Measurements from ENCODE around the gene GPR132. TPM values are rescaled to one million over a fixed set of nuclear protein-coding genes. Genes with fewer than 3 reads are reported as not detected.

GPR132 gene
- total and polyA plus RNA-seq, 2 donors from 2014 or later = 0.17 to 4.2 TPM

DNA sequence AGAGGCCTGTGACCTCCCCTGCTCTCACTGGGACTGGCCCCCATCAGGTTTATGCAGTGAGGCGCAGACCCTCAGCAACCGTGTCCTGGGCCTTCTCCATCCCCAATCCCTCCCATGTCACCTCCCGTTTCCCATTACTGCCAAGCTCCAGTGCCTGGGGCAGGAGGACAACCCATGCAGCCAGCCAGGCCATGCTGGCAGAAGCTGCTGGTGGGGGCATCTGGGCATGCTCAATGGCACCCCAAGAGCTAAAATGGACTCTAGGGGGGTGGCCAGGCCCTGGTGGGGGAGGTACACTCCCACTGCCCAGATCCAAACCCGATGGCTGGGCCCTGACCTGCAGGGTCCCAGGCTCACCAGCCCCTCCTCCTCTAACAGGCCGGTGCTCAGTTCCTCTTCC, 20.5 kb upstream of the GPR132 start:
- FAIRE-seq = no peak
- no peak overlapping the region for H3K4me3 ChIP-seq (ENCODE audit: low read length in 3 of 3)
- intact Hi-C loops (cut with DNase I) = no loop called here

DNA sequence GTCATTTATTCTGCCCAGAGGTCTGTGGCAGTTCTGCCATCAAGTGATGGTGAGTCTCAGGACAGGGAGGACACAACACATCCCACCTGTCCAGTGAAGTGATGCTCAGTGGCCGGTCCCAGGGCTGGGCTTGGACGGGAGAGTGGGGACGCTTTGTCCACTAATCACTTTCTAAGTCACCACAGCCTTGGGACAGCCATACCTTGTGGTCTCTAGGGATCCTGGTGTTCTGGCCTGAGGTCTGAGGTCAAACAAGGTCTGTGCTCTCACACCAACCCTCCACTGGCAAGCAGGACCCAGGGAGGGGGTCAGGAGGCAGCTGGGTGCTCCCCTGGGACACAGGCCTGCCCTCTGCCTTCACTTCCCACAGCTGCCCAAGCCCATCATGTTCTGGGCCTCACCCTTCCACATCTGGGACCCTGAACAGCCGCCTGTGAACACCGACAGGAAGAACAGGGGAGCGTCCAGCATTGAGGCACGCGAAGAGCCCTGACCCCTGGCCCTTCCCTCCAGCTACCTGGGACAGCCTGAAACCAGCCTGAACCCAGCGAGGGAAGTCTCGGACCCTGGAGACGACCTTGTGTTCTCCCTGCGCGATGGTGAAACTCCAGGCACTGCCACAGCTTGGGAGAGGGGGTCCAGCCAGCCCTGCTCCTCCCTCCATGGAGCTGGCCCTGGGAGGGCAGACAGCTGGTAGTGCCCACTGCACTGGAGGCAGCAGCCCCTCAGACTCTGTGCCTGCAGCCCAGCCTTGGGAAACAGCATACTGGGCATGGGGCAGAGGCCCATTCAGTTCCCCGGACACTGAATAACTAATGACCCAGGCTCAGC, 19.7 kb upstream of the GPR132 start:
- no peak for FAIRE-seq
- Histone ChIP-seq H3K36me3 (ENCODE audit: control insufficient read depth in 2 of 3, insufficient read depth in 3 of 3, low read length in 3 of 3) (no peaks in the 10 kb centered on the region), H3K27me3 (ENCODE audit: control insufficient read depth, insufficient read depth, low read length) (no peaks in the 10 kb centered on the region), H3K27ac (ENCODE audit: low read depth in 2 of 2, low read length in 2 of 2) (no peak overlapping the region), H3K4me1 (ENCODE audit: control insufficient read depth in 2 of 3, insufficient read depth in 2 of 3, low read depth in 1 of 3, low read length in 3 of 3) (peaks cover 0 to 16% (median 0%) of the 10 kb centered on the region in 3 donors), H3K9me3 (ENCODE audit: control insufficient read depth in 2 of 3, insufficient read depth in 1 of 3, low read length in 3 of 3) (no peaks in the 10 kb centered on the region), H3K4me3 (ENCODE audit: low read length in 3 of 3) (no peak overlapping the region), H3K9ac (ENCODE audit: low read length in 3 of 3) (no peak overlapping the region)
- TF ChIP-seq, protein P1, sequence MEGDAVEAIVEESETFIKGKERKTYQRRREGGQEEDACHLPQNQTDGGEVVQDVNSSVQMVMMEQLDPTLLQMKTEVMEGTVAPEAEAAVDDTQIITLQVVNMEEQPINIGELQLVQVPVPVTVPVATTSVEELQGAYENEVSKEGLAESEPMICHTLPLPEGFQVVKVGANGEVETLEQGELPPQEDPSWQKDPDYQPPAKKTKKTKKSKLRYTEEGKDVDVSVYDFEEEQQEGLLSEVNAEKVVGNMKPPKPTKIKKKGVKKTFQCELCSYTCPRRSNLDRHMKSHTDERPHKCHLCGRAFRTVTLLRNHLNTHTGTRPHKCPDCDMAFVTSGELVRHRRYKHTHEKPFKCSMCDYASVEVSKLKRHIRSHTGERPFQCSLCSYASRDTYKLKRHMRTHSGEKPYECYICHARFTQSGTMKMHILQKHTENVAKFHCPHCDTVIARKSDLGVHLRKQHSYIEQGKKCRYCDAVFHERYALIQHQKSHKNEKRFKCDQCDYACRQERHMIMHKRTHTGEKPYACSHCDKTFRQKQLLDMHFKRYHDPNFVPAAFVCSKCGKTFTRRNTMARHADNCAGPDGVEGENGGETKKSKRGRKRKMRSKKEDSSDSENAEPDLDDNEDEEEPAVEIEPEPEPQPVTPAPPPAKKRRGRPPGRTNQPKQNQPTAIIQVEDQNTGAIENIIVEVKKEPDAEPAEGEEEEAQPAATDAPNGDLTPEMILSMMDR (IDR thresholded peaks at IDR 0.05; ENCODE audit: borderline replicate concordance, extremely low read depth, insufficient read depth) = no peak
- peak in 2 of 5 donors; percentile 46 to 52 for DNase-seq
- intact Hi-C loops (cut with DNase I) = no loop called here

More for the DNA sequence above, 20.5 kb upstream of the GPR132 start:
- TF ChIP-seq, protein P1 (IDR thresholded peaks at IDR 0.05; ENCODE audit: borderline replicate concordance, extremely low read depth, insufficient read depth) = no peak
- peak in 2 of 5 donors; percentile 53 to 76 for DNase-seq
- no peaks in the 10 kb centered on the region for H3K36me3 ChIP-seq (ENCODE audit: control insufficient read depth in 2 of 3, insufficient read depth in 3 of 3, low read length in 3 of 3)
- H3K4me1 ChIP-seq (ENCODE audit: control insufficient read depth in 2 of 3, insufficient read depth in 2 of 3, low read depth in 1 of 3, low read length in 3 of 3) = peaks cover 0 to 22% (median 5%) of the 10 kb centered on the region in 3 donors
- no peak overlapping the region for H3K27ac ChIP-seq (ENCODE audit: low read depth in 2 of 2, low read length in 2 of 2)
- H3K9me3 ChIP-seq (ENCODE audit: control insufficient read depth in 2 of 3, insufficient read depth in 1 of 3, low read length in 3 of 3) = no peaks in the 10 kb centered on the region
- H3K27me3 ChIP-seq (ENCODE audit: control insufficient read depth, insufficient read depth, low read length) = no peaks in the 10 kb centered on the region
- H3K9ac ChIP-seq (ENCODE audit: low read length in 3 of 3) = no peak overlapping the region

DNA sequence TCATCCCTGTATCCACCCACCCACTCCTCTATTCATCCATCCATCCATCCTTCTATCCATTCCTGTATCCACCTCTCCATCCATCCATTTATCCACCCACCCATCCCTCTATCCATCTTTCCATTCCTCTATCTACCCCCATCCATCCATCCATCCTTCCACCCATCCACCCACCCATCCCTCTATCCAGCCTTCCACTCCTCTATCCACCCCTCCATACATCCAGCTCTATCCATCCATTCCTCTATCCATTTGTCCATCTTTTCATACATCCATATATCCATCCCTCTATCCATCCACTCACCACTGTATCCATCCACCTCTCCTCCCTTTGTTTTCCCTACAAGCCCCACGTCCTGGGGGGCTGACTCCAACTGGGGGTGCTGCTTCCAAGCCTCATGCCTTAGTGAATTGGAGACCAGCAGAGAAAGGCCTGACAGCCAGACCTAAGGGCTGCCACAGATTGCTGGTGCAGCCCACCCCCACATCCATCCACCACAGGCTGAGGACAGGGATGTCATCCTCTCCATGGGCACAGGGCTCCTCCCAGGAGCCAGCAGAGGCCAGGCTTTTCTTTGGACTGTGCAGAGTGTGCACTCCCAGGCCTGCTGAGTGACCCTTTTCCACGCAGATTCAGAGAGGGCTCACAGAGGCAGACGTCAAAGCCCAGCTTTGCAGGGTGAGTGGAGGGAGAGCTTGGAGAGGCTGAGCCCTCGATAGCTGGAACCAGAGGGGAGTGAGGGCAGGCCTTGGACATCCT, 18.9 kb upstream of the GPR132 start:
- no peak overlapping the region for H3K27ac ChIP-seq (ENCODE audit: low read depth in 2 of 2, low read length in 2 of 2)
- H3K4me3 ChIP-seq (ENCODE audit: low read length in 3 of 3) = no peak overlapping the region
- no peaks in the 10 kb centered on the region for H3K27me3 ChIP-seq (ENCODE audit: control insufficient read depth, insufficient read depth, low read length)
- intact Hi-C loops (cut with DNase I) = no loop called here
- TF ChIP-seq, protein P1 (IDR thresholded peaks at IDR 0.05; ENCODE audit: borderline replicate concordance, extremely low read depth, insufficient read depth) = no peak
- DNase-seq = peak in 1 of 5 donors; percentile 35
- H3K9me3 ChIP-seq (ENCODE audit: control insufficient read depth in 2 of 3, insufficient read depth in 1 of 3, low read length in 3 of 3) = no peaks in the 10 kb centered on the region
- peaks cover 0 to 13% (median 0%) of the 10 kb centered on the region in 3 donors for H3K4me1 ChIP-seq (ENCODE audit: control insufficient read depth in 2 of 3, insufficient read depth in 2 of 3, low read depth in 1 of 3, low read length in 3 of 3)
- no peak for FAIRE-seq
- no peaks in the 10 kb centered on the region for H3K36me3 ChIP-seq (ENCODE audit: control insufficient read depth in 2 of 3, insufficient read depth in 3 of 3, low read length in 3 of 3)
- no peak overlapping the region for H3K9ac ChIP-seq (ENCODE audit: low read length in 3 of 3)
